ENCODE data around the gene MCCD1.

The MCCD1 gene

GRCh38 chr6:31557443-31558317, 28.9 kb downstream of the MCCD1 start:
- no peak for TF ChIP-seq CTCF (IDR thresholded peaks at IDR 0.05; ENCODE audit: control insufficient read depth, extremely low read depth, insufficient read depth)
- DNase-seq (ENCODE audit: low read depth) = no peak
- H3K4me3 ChIP-seq (ENCODE audit: low read depth, low read length) = no peak overlapping the region

GRCh38 chr6:31558318-31558625, 29.5 kb downstream of the MCCD1 start:
- no peak for DNase-seq (ENCODE audit: low read depth)
- H3K4me3 ChIP-seq (ENCODE audit: low read depth, low read length) = no peak overlapping the region
- no peak for TF ChIP-seq CTCF (IDR thresholded peaks at IDR 0.05; ENCODE audit: control insufficient read depth, extremely low read depth, insufficient read depth)

- no peak for DNase-seq (ENCODE audit: low read depth)
- H3K4me3 ChIP-seq (ENCODE audit: low read depth, low read length) = no peak overlapping the region
- TF ChIP-seq CTCF (IDR thresholded peaks at IDR 0.05; ENCODE audit: control insufficient read depth, extremely low read depth, insufficient read depth) = no peak
Measured at GRCh38 chr6:31558631-31559500, 30.1 kb downstream of the MCCD1 start.

- TF ChIP-seq CTCF (IDR thresholded peaks at IDR 0.05; ENCODE audit: control insufficient read depth, extremely low read depth, insufficient read depth) = no peak
- no peak for DNase-seq (ENCODE audit: low read depth)
- H3K4me3 ChIP-seq (ENCODE audit: low read depth, low read length) = no peak overlapping the region
Measured at GRCh38 chr6:31559606-31559957, 30.8 kb downstream of the MCCD1 start.

- no peak overlapping the region for H3K4me3 ChIP-seq (ENCODE audit: low read depth, low read length)
- no peak for DNase-seq (ENCODE audit: low read depth)
- TF ChIP-seq CTCF (IDR thresholded peaks at IDR 0.05; ENCODE audit: control insufficient read depth, extremely low read depth, insufficient read depth) = no peak
Measured at GRCh38 chr6:31559958-31560696, 31.4 kb downstream of the MCCD1 start.

- TF ChIP-seq CTCF (IDR thresholded peaks at IDR 0.05; ENCODE audit: control insufficient read depth, extremely low read depth, insufficient read depth) = no peak
- DNase-seq (ENCODE audit: low read depth) = no peak
- no peak overlapping the region for H3K4me3 ChIP-seq (ENCODE audit: low read depth, low read length)
Measured at GRCh38 chr6:31560697-31561058, 31.9 kb downstream of the MCCD1 start.
